ENCODE measurements around the gene FLRT1. TPM values are rescaled to one million over a fixed set of nuclear protein-coding genes. Genes with fewer than 3 reads are reported as not detected.
"Not testable (repeated sequence)": the region's sequence is repeated elsewhere in the genome, so short reads cannot be mapped to it uniquely, and the experiment has no call there.

FLRT1 gene
- total and polyA plus RNA-seq, 4 experiments from 2014 or later = not detected

GRCh38 chr11:64041846-64042245 lies 6.1 kb downstream of the FLRT1 start:
- H3K4me1 Mint-ChIP-seq = no peaks in the 10 kb centered on the region
- no peak overlapping the region for H3K4me3 Mint-ChIP-seq

DNA sequence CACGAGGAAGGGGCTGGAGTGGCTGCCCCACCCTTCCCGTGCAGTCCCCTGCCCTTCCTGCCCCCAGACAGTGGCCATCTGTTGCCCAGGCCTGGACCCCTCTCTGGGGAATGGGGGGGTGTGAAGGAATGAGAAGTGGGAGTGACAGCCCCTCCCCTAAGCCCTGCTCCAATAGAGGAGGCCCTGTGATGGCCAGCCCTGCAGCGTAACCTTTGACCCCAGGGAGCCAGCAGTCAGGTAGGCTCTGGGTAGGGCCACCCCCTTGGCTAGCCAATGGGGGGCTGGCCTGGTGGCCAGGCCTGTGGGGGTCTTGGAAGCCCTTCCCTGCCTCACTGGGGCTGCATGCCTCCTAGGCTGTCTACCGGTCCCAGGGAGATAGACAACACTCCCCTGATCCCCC lies 6.6 kb downstream of the FLRT1 start:
- Histone ChIP-seq H3K27ac (ENCODE audit: low read depth, low read length) (no peak overlapping the region), H3K27me3 (ENCODE audit: insufficient read depth, low read length) (peaks cover 7% of the 10 kb centered on the region), H3K36me3 (ENCODE audit: insufficient read depth, low read length) (no peaks in the 10 kb centered on the region), H3K4me3 (ENCODE audit: low read length in 2 of 2) (no peak overlapping the region), H3K9me3 (ENCODE audit: control insufficient read depth in 1 of 2, low read length in 2 of 2) (no peaks in the 10 kb centered on the region), H3K4me1 (ENCODE audit: insufficient read depth, low read length) (no peaks in the 10 kb centered on the region)
- Mint-ChIP-seq H3K4me1 (no peaks in the 10 kb centered on the region), H3K9me3 (no peaks in the 10 kb centered on the region), H3K36me3 (no peaks in the 10 kb centered on the region), H3K27me3 (peaks cover 0 to 14% of the 10 kb centered on the region in 2 donors), H3K4me3 (no peak overlapping the region), H3K27ac (no peak overlapping the region)
- no peak for DNase-seq
- CTCF ChIA-PET (ENCODE audit: partially characterized antibody) = no interaction called here
- POLR2A ChIA-PET (ENCODE audit: partially characterized antibody) = no interaction called here
- intact Hi-C loops (cut with micrococcal nuclease) = no loop called here

More at GRCh38 chr11:64041846-64042245, 6.1 kb downstream of the FLRT1 start:
- H3K4me1 ChIP-seq (ENCODE audit: insufficient read depth, low read length) = no peaks in the 10 kb centered on the region
- no peaks in the 10 kb centered on the region for H3K9me3 ChIP-seq (ENCODE audit: control insufficient read depth in 1 of 2, low read length in 2 of 2)
- Mint-ChIP-seq H3K27me3 (peaks cover 0 to 14% of the 10 kb centered on the region in 2 donors), H3K27ac (no peak overlapping the region), H3K9me3 (no peaks in the 10 kb centered on the region), H3K36me3 (no peaks in the 10 kb centered on the region)
- no peak for DNase-seq
- ChIA-PET CTCF (ENCODE audit: partially characterized antibody) (no interaction called here), POLR2A (ENCODE audit: partially characterized antibody) (no interaction called here)
- no peak overlapping the region for H3K27ac ChIP-seq (ENCODE audit: low read depth, low read length)
- peaks cover 12% of the 10 kb centered on the region for H3K27me3 ChIP-seq (ENCODE audit: insufficient read depth, low read length)
- intact Hi-C loops (cut with micrococcal nuclease) = no loop called here
- H3K36me3 ChIP-seq (ENCODE audit: insufficient read depth, low read length) = no peaks in the 10 kb centered on the region
- H3K4me3 ChIP-seq (ENCODE audit: low read length in 2 of 2) = no peak overlapping the region

- POLR2A ChIA-PET (ENCODE audit: partially characterized antibody) = no interaction called here
- intact Hi-C loops (cut with micrococcal nuclease) = no loop called here
- no peaks in the 10 kb centered on the region for H3K36me3 Mint-ChIP-seq
- no peak for DNase-seq
- no peak overlapping the region for H3K4me3 Mint-ChIP-seq
- peaks cover 0 to 11% of the 10 kb centered on the region in 2 donors for H3K27me3 Mint-ChIP-seq
- Histone ChIP-seq H3K9me3 (ENCODE audit: control insufficient read depth in 1 of 2, low read length in 2 of 2) (no peaks in the 10 kb centered on the region), H3K36me3 (ENCODE audit: insufficient read depth, low read length) (no peaks in the 10 kb centered on the region), H3K27ac (ENCODE audit: low read depth, low read length) (no peak overlapping the region), H3K27me3 (ENCODE audit: insufficient read depth, low read length) (no peaks in the 10 kb centered on the region), H3K4me1 (ENCODE audit: insufficient read depth, low read length) (no peaks in the 10 kb centered on the region), H3K4me3 (ENCODE audit: low read length in 2 of 2) (no peak overlapping the region)
- H3K4me1 Mint-ChIP-seq = no peaks in the 10 kb centered on the region
- no peaks in the 10 kb centered on the region for H3K9me3 Mint-ChIP-seq
- CTCF ChIA-PET (ENCODE audit: partially characterized antibody) = no interaction called here
- no peak overlapping the region for H3K27ac Mint-ChIP-seq
Observed at GRCh38 chr11:64043545-64043944, 7.8 kb downstream of the FLRT1 start.

- H3K27ac ChIP-seq (ENCODE audit: low read depth, low read length) = no peak overlapping the region
- H3K4me3 ChIP-seq (ENCODE audit: low read length in 2 of 2) = no peak overlapping the region
- CTCF ChIA-PET (ENCODE audit: partially characterized antibody) = no interaction called here
- no peak for DNase-seq
- no peaks in the 10 kb centered on the region for H3K27me3 ChIP-seq (ENCODE audit: insufficient read depth, low read length)
- intact Hi-C loops (cut with micrococcal nuclease) = no loop called here
- no peaks in the 10 kb centered on the region for H3K36me3 ChIP-seq (ENCODE audit: insufficient read depth, low read length)
- no peaks in the 10 kb centered on the region for H3K4me1 Mint-ChIP-seq
- no peak overlapping the region for H3K27ac Mint-ChIP-seq
- H3K27me3 Mint-ChIP-seq = peaks cover 0 to 6% of the 10 kb centered on the region in 2 donors
- no peaks in the 10 kb centered on the region for H3K9me3 ChIP-seq (ENCODE audit: control insufficient read depth in 1 of 2, low read length in 2 of 2)
- H3K4me3 Mint-ChIP-seq = no peak overlapping the region
- H3K36me3 Mint-ChIP-seq = no peaks in the 10 kb centered on the region
- no peaks in the 10 kb centered on the region for H3K9me3 Mint-ChIP-seq
- H3K4me1 ChIP-seq (ENCODE audit: insufficient read depth, low read length) = no peaks in the 10 kb centered on the region
- POLR2A ChIA-PET (ENCODE audit: partially characterized antibody) = no interaction called here
Observed at GRCh38 chr11:64044730-64045393, 9.1 kb downstream of the FLRT1 start.

GRCh38 chr11:64045700-64046099 lies 10.0 kb downstream of the FLRT1 start:
- Mint-ChIP-seq H3K27ac (no peak overlapping the region), H3K9me3 (no peaks in the 10 kb centered on the region), H3K4me3 (no peak overlapping the region), H3K27me3 (no peaks in the 10 kb centered on the region), H3K4me1 (no peaks in the 10 kb centered on the region), H3K36me3 (no peaks in the 10 kb centered on the region)
- no peaks in the 10 kb centered on the region for H3K36me3 ChIP-seq (ENCODE audit: insufficient read depth, low read length)
- no peaks in the 10 kb centered on the region for H3K4me1 ChIP-seq (ENCODE audit: insufficient read depth, low read length)
- H3K4me3 ChIP-seq (ENCODE audit: low read length in 2 of 2) = no peak overlapping the region
- intact Hi-C loops (cut with micrococcal nuclease) = no loop called here
- DNase-seq = no peak
- CTCF ChIA-PET (ENCODE audit: partially characterized antibody) = no interaction called here
- POLR2A ChIA-PET (ENCODE audit: partially characterized antibody) = no interaction called here
- H3K27me3 ChIP-seq (ENCODE audit: insufficient read depth, low read length) = no peaks in the 10 kb centered on the region
- H3K9me3 ChIP-seq (ENCODE audit: control insufficient read depth in 1 of 2, low read length in 2 of 2) = no peaks in the 10 kb centered on the region
- no peak overlapping the region for H3K27ac ChIP-seq (ENCODE audit: low read depth, low read length)

GRCh38 chr11:64047373-64047772 lies 11.6 kb downstream of the FLRT1 start:
- intact Hi-C loops (cut with micrococcal nuclease); H3K27me3 Mint-ChIP-seq; H3K4me1 Mint-ChIP-seq; H3K27ac Mint-ChIP-seq; POLR2A ChIA-PET (ENCODE audit: partially characterized antibody); H3K27me3 ChIP-seq (ENCODE audit: insufficient read depth, low read length); H3K36me3 Mint-ChIP-seq; H3K36me3 ChIP-seq (ENCODE audit: insufficient read depth, low read length); H3K4me1 ChIP-seq (ENCODE audit: insufficient read depth, low read length); H3K27ac ChIP-seq (ENCODE audit: low read depth, low read length); CTCF ChIA-PET (ENCODE audit: partially characterized antibody); DNase-seq; H3K4me3 Mint-ChIP-seq; H3K9me3 Mint-ChIP-seq; H3K4me3 ChIP-seq (ENCODE audit: low read length in 2 of 2); H3K9me3 ChIP-seq (ENCODE audit: control insufficient read depth in 1 of 2, low read length in 2 of 2): not testable (repeated sequence)

DNA sequence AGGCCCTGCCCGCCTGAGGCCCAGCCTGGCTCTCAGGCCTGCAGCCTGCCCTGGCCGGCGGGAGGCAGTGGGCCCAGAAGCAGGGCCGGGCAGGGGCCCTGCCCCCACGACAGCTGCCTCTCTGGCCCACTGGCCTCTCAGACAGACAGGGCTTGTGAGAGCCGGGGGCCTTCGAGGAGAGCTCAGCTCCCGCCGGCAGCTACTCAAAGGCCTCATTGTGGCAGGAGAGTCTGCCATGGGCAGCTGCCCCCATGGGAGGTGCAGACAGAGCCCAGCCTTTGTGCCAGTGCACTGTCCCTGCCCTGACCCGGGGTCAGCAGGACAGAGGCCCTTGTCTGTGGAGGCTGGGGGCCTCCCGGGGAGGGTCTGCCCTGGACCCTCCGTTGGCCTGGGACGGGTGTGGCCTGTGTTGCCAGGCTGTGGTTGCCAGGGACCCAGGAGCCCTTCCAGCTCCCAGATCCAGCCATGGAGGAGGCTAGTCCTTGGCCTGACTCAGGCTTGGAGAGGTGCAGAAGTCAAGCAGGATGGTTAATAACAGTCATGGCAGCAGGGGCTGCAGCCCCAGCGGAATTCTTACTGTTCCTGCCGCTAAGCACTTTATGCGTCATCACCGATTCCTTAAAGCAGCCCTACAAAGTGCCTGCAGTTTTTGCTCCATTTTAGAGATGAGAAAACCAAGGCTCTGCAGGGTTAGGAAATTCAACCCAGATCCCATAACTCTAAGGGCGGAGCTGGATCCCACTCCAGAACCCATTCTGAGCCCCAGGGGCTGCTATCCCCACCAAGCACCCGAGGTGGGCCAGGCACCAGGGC lies 12.5 kb downstream of the FLRT1 start:
- Histone ChIP-seq H3K4me3 (ENCODE audit: low read length in 2 of 2) (no peak overlapping the region), H3K9me3 (ENCODE audit: control insufficient read depth in 1 of 2, low read length in 2 of 2) (no peaks in the 10 kb centered on the region), H3K36me3 (ENCODE audit: insufficient read depth, low read length) (no peaks in the 10 kb centered on the region), H3K27me3 (ENCODE audit: insufficient read depth, low read length) (no peaks in the 10 kb centered on the region), H3K4me1 (ENCODE audit: insufficient read depth, low read length) (no peaks in the 10 kb centered on the region), H3K27ac (ENCODE audit: low read depth, low read length) (no peak overlapping the region)
- Mint-ChIP-seq H3K27me3 (no peaks in the 10 kb centered on the region), H3K9me3 (no peaks in the 10 kb centered on the region), H3K4me1 (no peaks in the 10 kb centered on the region), H3K36me3 (no peaks in the 10 kb centered on the region), H3K4me3 (no peak overlapping the region), H3K27ac (no peak overlapping the region)
- CTCF ChIA-PET (ENCODE audit: partially characterized antibody) = no interaction called here
- DNase-seq = no peak
- POLR2A ChIA-PET (ENCODE audit: partially characterized antibody) = no interaction called here
- intact Hi-C loops (cut with micrococcal nuclease) = no loop called here
